Activated naive CD4-positive, alpha-beta T cell treated with anti-CD3 and anti-CD28 coated beads, Interleukin-2, amount 50 U/mL, for 16 hours (primary cell): Measurements from ENCODE around the gene TANC1.

ENCODE experiments used
- DNase-seq: peaks from one replicate; pipeline ENCODE4 v3.0.0-alpha.2; 2020

The TANC1 gene

DNA sequence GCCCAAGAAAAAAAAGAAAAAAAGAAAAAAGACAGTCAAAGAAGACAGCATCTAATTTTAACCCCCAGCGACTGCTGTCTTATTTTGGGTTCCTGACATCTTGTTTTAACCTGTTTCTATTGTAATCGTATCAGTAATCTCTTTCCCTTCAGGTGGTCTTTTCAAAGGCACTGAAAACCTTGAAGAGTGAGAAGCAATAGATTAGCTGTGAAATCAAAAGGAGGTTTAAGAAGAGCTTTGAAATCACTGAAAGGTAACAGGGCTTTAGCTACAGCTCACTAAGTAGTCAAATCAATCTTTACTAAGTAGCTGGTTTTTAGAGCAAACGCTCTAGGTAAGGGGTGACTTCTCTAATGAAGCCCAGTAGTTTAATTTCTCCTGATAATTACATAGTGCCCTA is 5.4 kb upstream of the TANC1 start:
- DNase-seq: no peak

DNA sequence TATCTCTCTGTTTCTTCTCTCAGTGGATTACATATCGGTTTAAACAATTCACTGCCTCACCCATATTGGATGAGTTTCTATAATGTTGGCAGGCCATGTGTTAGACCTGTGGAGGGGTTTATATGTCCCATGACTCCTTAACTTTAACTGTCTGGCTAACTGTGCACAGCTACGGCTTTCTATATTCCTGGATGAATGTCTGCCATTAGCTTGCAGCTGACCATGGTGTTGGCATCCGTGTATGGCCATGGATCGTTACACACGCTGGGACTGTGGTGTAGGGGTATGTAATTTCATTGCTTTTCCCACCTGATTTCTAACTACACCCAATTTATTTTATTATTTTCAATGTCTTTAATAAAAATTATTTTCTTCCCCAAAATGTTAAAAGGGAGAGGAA is 3.3 kb upstream of the TANC1 start:
- DNase-seq: no peak

DNA sequence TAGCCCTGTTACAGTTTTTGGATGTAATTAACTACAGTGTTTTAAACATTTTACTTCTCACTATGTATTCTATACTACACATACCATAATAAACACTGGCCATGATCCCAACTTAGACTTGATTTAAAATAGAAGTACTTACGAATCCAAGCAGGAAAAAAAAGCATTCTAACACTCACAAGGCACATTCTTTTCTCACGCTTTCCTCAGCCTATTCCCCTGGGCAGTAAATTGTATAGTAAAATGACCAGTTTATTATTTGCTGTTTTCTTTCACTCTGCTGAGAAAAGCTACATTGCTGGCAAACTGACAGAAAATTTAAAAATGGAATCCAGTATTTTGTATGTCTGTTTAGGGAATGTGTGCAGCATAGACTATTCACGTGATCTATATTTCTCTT is 2.8 kb upstream of the TANC1 start:
- DNase-seq: no peak

DNA sequence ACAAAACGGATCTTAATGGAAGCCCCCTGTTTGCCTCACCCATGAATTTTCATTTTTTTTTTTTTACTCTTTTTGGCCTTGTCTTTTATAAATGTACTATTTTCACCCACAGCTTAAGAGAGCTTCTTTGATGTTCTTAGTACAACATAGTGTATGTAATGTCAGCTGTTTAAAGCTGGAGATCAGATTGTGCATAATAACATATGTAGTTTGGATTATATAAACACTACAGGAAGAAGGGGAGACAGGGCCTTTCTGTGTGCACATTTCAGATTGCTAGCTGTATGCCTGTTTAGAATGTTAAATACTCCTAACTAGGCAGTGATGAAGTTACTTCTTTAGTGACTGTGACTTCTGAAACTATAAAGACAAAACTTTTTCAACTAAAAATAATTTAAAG is 2.1 kb upstream of the TANC1 start:
- no peak for DNase-seq

DNA sequence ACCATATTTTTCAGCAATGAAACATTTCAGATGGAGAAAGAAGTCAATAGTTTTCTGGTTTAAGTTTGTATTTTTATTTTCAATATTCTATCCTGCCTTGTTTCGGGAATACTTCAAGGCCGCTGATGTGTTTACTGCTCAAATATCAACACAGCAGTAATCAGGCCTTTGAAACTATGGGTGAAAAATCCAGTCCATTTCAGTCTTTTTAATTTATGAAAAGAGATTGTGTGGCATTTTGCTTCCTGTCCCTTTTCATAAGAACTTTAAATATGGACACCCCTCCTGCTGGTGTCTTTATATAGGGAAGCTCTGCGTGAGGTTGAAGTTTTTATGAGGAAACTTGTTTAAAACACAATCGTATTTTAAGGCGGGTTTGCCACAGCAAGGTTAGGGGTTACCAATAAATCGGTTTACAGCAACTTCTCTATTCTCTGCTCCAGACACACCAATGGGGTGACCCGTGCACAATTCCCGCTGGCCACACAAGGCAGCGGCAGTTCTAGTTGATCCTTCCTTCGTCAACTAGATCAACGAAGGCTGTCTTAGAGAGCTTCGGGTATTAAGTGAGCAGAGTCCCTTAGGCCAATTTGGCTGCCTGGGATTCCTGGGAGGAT is 1.2 kb upstream of the TANC1 start:
- DNase-seq: no peak

DNA sequence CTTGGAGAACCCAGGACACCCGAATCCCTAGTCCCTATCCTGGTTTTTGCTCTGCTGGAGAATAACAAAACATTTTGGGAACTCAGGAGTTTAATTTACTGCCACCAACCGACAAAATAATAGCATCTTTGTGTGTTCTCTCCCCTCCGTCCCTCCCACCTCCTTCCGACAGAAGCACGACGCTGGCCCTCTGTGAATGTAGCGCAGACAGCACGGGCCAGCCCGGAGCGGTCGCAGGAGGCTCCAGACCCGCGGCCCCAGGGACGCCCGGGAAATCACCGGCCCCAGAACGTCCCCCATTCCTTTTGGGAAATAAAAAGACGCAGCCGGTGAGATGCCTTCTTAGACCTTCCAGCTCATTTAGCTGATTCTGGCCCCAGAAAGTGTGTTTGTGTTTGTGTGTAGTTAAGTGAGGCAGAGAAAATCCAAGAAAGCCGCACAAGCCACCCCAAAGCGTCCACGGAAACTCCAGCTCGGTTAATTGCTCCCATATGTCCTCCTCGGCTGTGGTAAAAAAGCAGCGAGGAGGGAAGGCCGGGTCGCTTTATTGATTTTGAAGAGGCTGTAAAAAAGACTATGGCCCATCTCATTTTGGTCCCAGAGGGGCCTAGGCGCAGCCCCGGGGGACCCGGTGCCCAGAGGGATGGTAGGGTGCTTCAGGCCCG is 577 bp upstream of the TANC1 start:
- DNase-seq: no peak

DNA sequence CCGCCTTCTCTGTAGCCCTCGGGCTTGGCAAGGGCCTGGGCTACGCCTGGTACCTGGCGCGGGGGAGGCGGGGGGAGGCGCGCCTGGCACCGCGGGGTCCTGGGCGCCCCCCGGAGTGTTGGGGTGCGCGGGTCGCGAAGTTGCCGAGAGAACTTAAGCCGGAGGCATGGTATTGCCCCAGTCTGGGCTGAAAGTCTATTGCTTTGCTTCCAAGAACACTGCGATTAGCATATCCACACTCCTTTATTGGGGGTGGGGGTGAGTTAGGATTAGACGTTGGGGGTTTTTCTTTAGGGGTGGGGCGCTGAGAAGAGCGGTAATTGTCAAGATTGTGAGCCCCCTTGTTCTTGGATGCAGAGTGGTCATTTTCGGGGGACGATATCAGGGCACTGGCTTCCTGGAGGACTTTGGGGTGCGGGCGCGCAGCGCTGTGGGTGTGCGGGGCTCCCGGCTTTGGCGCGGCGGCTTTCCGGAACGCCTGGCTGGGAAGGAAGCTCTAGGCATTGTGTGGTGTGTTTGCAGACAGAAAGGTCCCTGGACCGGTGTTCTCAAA is 798 bp downstream of the TANC1 start:
- no peak for DNase-seq

DNA sequence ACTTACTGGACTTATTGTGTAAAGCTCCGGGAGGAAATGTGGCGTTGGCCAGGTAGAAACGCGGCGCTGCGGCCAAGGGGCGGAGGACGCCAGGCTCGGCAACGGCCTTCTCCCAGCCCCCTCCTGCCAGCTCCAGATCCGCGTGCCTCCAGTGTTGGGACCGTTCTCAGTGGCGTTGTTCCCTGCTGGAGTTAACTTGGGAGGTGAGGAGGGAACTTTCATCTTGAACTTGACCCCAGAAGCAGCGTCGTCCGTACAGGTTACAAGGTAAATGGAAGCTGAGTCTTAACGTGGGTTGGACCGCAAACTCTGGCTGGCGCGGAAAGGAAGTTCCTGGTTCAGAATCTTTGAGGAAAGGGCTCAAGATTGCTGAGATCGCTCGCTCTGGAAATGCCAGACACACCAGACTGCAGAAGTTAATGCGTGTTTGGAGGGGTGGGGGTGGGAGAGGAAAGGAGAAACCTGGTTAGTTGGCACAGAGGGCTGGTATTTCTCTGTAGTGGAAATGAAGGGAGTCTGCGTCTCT is 1.3 kb downstream of the TANC1 start:
- DNase-seq: no peak

DNA sequence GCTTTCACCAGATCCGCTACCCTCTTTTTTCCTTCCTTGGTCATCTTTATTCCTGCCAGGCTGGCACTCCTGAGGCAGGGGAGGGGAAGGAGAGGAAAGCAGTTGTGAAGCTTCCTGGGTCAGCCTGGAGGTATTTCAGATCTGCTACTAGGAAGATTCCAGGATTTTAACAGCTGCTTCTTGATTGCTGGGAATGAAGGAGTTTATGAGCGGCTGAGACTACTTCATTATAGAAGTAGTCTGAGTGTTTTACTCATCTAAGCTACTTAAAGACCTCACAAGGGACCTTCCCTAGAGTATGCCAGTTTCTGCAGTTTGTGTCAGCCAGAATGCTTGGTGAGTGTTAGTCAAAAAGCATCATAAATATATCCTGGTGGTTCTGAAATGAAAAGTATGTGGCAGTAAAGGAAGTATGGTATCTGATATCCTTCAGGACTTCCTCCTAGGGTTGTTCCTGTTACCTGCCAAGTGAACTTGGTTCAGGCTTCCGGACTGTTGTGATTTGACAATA is 1.9 kb downstream of the TANC1 start:
- no peak for DNase-seq

DNA sequence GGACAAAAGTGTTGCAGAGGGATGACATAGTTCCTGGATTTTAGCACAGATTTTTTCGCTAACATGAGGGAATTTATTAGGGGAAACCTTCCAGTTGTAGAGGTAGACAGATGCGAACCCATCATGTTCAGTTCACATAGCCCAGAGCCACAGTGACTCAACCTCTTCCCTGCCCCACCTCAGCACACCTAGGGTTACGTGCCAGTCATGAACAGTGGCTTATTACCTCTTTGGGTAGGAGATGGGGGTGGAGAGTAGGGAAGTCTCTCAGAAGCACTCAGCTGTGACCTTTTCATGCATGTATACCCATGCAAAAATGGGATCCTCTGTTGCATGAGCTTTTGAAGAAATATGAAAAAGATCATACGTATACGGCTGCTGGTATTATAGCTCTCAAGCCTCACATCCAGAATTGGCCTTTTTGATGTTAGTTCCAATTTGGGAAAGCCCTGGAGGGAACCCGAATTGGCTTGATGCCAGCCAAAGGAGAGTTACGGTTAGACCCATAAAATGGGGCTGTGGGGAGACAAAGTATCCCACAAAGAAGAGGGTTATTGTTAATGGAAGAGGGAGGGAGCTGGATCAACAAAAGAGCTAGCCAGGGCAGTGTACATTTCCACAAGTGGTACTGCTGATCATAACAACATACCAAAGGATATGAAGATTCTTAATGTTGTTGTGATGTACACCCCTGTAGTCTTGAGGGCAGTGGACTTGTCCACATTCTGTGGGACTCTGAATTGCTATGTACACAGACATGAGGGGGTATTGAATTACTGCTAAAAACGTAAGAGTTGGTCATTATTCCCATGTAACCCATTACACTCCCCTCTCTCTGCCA is 4.9 kb downstream of the TANC1 start:
- no peak for DNase-seq

DNA sequence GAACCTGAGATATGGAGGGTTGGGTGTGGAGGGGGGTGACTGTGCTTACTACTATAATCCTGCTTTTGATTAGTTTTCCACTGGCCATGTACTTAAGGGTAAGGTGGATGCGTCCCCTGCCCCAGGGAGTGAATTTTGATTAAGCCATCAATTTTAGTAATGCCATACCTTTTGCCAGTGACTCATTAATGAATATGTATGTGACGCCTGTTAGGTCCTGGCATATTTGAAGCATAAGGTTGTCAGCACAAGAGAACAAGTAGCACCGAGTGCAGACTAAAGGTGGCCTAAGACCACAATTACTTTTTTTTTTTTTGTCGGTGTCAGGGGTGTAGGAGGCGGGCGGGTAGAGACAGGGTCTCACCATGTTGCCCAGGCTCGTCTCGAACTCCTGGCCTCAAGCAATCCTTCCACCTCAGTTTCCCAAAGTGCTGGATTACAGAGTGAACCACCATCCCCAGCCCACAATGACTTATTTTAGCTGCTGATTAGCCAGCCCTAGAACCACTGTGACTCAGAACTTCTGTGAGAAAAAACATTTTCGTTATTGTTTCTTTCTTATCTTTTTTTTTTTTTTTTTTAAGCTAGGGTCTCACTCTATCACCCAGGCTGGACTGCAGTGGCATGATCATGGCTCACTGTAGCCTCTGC is 7.0 kb downstream of the TANC1 start:
- no peak for DNase-seq

DNA sequence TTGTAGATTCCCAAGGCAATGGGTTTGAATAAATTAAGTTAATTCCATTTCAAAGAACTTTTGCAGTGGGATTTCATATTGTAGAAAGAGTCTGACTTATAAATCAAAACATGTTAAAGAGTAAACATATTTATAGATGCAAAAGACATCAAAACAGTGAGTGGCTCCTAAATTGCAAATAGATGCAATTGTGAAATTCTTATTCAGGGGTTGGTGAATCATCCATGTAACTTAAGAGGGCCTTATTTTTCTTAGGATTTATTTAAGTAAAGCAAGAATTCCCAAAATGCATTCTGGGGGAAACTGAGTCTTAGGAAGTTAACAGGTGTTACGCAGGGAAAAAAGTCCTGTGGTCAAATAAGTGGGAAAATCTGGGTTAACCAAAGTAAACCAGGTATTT is 11.3 kb downstream of the TANC1 start:
- DNase-seq: no peak

DNA sequence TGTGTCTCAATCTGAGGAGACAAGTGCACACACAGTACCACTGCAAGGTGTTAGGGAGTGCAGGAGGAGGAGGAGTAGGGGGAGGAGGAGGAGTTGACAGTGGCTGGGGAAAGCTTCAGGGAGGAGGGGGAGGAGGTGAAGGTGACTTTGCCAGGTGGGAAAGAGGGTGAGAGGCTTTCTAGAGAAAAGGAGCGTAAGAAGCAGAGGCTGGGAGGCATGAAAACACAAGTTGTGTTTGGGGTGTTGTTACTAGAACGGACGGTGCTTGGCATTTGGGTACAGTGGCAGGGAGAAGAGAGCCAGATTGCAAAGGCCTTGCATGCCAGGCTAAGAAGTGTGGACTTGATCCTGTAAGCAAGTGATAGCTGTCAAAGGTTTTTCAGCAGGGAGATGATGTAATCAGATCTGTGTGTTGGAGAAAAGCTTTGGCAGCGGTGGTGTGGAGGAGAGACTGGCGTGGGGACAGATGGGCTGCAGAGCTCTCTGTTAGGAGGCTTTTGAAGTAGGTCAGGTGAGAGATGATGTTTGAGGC is 16.2 kb downstream of the TANC1 start:
- no peak for DNase-seq

DNA sequence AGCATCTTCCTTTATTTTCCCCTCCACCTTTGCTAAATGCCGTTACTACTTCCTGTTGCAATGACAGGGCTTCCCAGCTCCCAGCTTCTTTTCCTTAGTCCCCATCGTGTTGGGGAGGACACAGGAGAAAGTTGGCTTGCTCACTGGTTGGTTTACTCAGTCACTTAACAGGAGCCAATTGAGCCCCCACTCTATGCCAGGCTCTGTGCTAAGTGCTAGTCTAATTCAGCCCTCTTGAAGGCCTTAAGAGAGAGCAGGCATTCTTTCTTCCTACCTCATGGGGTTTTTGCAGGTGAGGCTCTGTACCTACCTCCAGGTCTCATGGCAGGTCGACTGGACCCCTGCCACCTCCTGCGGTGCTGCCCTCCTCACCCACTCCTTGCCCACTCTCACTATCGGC is 20.1 kb downstream of the TANC1 start:
- no peak for DNase-seq

DNA sequence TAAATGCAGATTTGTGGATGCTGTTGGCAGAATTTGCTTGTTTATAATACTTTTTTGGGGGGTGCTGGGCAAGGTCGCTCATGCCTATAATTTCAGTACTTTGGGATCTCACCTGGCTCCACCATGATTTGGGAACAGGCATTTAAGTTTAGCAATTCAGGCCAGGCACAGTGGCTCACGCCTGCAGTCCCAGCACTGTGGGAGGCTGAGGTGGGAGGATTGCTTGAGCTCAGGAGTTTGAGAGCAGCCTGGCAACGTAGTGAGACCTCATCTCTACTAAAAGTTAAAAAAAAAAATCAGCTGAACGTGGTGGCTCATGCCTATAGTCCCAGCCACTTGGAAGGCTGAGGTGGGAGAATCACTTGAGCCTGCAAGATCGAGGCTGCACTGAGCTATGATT is 20.7 kb downstream of the TANC1 start:
- no peak for DNase-seq

DNA sequence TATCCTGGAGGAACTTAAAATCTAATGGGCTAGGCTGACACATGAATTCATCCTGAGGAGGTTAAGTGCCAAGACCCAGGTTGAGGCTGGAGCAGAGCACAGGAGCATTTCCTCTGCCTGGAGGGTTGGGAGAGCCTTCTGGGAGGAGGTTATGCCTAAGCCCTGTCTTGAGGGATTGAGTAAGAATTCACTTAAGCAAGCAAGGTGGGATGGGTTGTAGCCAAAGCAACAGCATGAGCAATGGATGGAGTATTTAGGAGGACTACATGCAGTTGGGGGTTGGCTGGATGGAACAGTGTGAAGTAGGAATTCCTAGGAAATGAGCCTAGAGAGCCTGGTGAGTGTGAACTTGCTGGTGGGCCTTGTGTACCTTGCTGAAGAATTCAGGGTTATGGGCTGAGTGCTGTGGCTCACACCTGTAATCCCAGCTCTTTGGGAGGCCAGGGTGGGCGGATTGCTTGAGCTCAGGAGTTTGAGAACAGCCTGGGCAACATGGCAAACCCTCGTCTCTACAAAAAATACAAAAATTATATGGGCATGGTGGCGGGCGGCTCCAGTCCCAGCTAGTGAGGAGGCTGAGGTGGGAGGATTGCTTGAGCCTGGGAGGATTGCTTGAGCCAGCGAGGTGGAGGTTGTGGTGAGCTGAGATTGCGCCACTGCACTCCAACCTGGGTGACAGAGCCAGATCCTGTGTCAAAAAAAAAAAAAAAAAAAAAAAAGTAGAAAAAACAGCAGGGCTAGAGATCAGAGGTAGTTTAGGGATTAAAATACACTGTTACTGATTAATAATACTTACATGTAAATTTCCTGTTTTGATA is 22.2 kb downstream of the TANC1 start:
- DNase-seq: no peak

DNA sequence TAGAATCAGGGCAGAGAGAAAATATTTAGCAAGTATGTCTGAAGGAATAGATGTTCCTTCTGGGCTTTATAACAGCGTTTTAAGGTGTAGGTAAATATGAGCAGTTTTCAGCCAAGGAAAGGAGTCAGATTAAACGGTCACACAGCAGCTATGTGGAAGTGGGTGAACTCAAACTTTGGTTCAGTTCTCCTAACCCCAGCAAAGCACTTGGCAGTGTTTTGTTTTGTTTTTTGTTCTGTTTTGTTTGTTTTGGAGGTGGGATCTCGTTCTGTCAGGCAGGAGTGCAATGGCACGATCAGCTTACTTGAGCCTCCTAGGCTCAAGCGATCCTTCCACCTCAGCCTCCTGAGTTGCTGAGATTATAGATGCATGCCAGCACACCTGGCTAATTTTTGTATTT is 24.6 kb downstream of the TANC1 start:
- no peak for DNase-seq

DNA sequence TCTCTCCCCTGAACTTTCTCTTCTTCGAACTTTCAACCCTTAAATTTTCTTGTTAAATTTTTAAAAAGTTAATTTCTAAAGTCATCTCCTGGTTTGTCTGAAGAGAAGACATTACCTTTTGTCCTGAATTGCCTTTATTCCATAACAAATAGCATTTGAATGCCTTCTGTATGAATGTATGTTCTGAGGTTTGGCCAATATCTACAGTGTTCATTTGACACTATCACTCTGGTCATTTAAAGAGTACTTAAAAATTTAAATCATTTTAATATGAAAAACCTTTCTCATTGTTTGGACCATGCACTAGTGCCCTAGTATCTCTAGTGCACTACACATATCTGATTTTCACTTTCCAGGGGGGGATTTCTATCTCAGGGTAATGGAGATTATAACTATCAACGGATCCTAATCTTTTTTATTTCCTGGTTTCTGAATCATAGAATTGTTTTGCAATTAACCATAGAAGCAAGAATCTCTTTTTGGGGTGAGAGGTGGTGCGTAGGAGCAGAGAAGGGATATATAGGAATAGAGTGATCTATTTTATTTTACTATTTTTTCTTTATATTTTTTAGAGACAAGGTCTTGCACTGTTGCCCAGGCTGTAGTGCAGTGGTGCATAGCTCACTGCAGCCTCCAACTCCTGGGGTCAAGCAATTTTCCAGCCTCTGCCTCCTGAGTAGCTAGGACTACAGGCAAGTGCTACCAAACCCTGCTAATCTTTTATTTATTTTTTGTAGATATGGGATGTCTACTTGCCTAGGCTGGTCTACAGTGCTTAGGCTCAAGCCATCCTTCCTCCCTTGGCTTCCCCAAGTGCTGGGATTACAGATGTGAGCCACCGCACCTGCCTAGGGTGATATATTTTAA is 25.5 kb downstream of the TANC1 start:
- DNase-seq: no peak

DNA sequence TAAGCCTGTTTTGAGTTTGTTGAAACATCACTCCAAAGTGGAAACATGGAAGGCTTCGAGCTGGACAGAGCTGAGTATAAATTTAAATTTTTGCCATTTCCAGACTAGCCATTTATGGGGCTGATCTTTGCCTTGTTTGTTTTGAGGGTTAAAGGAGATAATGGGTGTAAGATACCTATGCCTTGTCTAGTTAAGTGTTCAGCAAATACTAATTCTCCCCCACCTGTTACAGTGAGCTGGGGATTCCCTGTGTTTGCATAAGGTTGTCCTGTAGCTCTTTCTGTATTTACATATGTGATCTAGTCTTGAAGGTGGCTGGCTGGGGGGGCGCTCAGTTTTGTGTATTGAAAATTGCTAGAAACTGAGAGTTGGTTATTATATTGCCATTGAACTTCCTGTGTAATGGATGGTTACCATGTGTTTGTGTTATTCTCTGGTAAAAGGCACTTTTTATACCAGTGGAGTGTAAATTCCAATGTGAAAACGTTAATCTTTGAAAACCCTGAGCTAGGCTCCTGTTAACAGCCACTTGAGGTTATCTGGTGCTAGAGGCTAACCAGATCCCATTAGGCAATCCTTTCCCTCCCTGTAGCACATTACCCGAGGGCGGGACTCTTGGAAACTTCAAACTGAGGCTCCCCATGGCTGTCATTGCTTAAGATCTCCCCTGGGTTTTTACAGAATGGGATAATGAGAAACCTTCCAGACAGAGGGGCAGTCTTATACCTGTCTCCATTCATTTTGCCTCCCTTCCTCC is 26.7 kb downstream of the TANC1 start:
- no peak for DNase-seq

DNA sequence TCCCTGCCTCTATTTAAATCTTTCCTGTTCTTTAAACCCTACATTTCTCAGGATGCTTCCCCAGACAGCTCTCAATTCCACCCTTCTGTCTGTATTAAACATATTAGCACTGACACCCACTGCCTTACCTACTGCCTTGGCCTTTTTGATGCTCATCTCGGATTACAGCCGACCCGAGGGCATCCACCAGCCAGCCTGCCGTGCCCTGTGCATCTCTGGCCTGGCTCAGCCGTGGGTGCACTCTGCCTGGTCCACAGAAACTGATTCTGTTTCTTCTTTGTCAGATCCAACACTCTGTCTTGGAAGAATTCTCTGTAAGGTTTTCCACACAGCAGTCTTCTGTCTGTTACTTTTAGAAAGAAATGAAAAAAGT is 27.2 kb downstream of the TANC1 start:
- no peak for DNase-seq
